Small intestine (tissue), 7 donors: ENCODE results near the gene DAPK1. TPM values are rescaled to one million over a fixed set of nuclear protein-coding genes. Genes with fewer than 3 reads are reported as not detected.
"Not testable (repeated sequence)": the region's sequence is repeated elsewhere in the genome, so short reads cannot be mapped to it uniquely, and the experiment has no call there.

Source experiments
- DNase-seq, 2 donors: peaks; one replicate each; pipeline versions ENCODE4 v3.0.0 to v3.0.0-alpha.2; 2013
- FAIRE-seq: peaks from 2 replicates; lab custom pipeline; 2012; peaks lifted over from hg19 to GRCh38; lab: Jason Lieb, UNC
- H3K27ac ChIP-seq, 3 donors: one replicate each; pipeline ENCODE4 v1.5.1; 2013; ENCODE audit warnings: low read length in 2 of 3, mild to moderate bottlenecking in 2 of 3, control low read depth in 1 of 3, inconsistent platforms in 1 of 3, low read depth in 1 of 3, moderate library complexity in 1 of 3
- H3K27me3 ChIP-seq, 3 donors: one replicate each; pipeline ENCODE4 v1.6.1; 2013; ENCODE audit warnings: low read length in 3 of 3, inconsistent platforms in 1 of 3; ENCODE audit not compliant: control insufficient read depth in 3 of 3, insufficient read depth in 3 of 3
- H3K36me3 ChIP-seq, 3 donors: one replicate each; pipeline ENCODE4 v1.6.1; 2013; ENCODE audit warnings: low read length in 3 of 3, inconsistent platforms in 1 of 3, low read depth in 1 of 3, mild to moderate bottlenecking in 1 of 3, moderate library complexity in 1 of 3; ENCODE audit not compliant: control insufficient read depth in 3 of 3, insufficient read depth in 2 of 3
- H3K4me1 ChIP-seq, 3 donors: one replicate each; pipeline ENCODE4 v1.6.1; 2013; ENCODE audit warnings: low read length in 2 of 3, inconsistent platforms in 1 of 3, low read depth in 1 of 3, mild to moderate bottlenecking in 1 of 3, moderate library complexity in 1 of 3; ENCODE audit not compliant: control insufficient read depth in 3 of 3, insufficient read depth in 2 of 3
- H3K4me3 ChIP-seq, 3 donors: one replicate each; pipeline ENCODE4 v1.5.1; 2013; ENCODE audit warnings: low read length in 3 of 3, control low read depth in 1 of 3, inconsistent platforms in 1 of 3, low read depth in 1 of 3, mild to moderate bottlenecking in 1 of 3, moderate library complexity in 1 of 3
- H3K9me3 ChIP-seq, 2 donors: one replicate each; pipeline ENCODE4 v1.6.1; 2013; ENCODE audit warnings: low read depth in 1 of 2, low read length in 1 of 2; ENCODE audit not compliant: control insufficient read depth in 2 of 2, insufficient read depth in 1 of 2
- WGBS, 3 donors: extraction: QIAGEN DNeasy Blood & Tissue Kit; methylation state at CpG; one replicate each; pipeline ENCODE4 v1.1.7; 2013; 5-methylcytosine and 5-hydroxymethylcytosine counted together
- polyA plus RNA-seq, 4 donors: library from polyadenylated mRNA; stranded (reverse) in 3 of 4; unstranded in 1 of 4; fragments of 200-250 nt in 3 of 4; fragments of 120-200 nt in 1 of 4; gene quantifications; one replicate each; pipeline versions ENCODE4 v1.2.1 to v1.2.3, GENCODE V29; 2013
- donor health status: healthy with polysubstance abuse.
- donor health status: control.
- donor health status: control.
- donor health status: Bipolar disorder and iron deficiency.
- donor health status: healthy.

DAPK1 gene
- polyA plus RNA-seq, 4 donors = 6.8 to 21.7 (median 9.6) TPM

- no peak for DNase-seq
- FAIRE-seq = no peak
- H3K4me3 ChIP-seq = no peak overlapping the region
- WGBS, 3 donors = 66 to 77% (median 68%) methylated on average over 7 of the region's 7 CpGs
- H3K27ac ChIP-seq = no peak overlapping the region
- H3K4me1 ChIP-seq = peaks cover 0 to 20% (median 0%) of the 10 kb centered on the region in 3 donors
- no peaks in the 10 kb centered on the region for H3K36me3 ChIP-seq
- no peaks in the 10 kb centered on the region for H3K9me3 ChIP-seq
- H3K27me3 ChIP-seq = peaks cover 0 to 15% (median 5%) of the 10 kb centered on the region in 3 donors
Measured at GRCh38 chr9:87500491-87501270, 3.0 kb downstream of the DAPK1 start.

GRCh38 chr9:87501271-87501656 lies 3.6 kb downstream of the DAPK1 start:
- not testable (repeated sequence) for H3K9me3 ChIP-seq, H3K27ac ChIP-seq, DNase-seq, H3K4me3 ChIP-seq, H3K36me3 ChIP-seq, FAIRE-seq
- H3K27me3 ChIP-seq = peaks cover 0 to 12% (median 5%) of the 10 kb centered on the region in 3 donors
- 91 to 93% (median 92%) methylated on average over 11 of the region's 11 CpGs for WGBS, 3 donors
- peaks cover 0 to 20% (median 0%) of the 10 kb centered on the region in 3 donors for H3K4me1 ChIP-seq

GRCh38 chr9:87501806-87502205 lies 4.1 kb downstream of the DAPK1 start:
- Histone ChIP-seq H3K4me1 (peaks cover 0 to 20% (median 0%) of the 10 kb centered on the region in 3 donors), H3K27ac (peak overlapping the region in 1 of 3 donors; percentile 12), H3K9me3 (no peaks in the 10 kb centered on the region), H3K36me3 (no peaks in the 10 kb centered on the region), H3K4me3 (no peak overlapping the region), H3K27me3 (peaks cover 0 to 11% (median 5%) of the 10 kb centered on the region in 3 donors)
- DNase-seq (peak in 1 of 2 donors; percentile 38), FAIRE-seq (no peak)
- WGBS, 3 donors = 6 to 61% (median 13%) methylated on average over 1 of the region's 1 CpG

DNA sequence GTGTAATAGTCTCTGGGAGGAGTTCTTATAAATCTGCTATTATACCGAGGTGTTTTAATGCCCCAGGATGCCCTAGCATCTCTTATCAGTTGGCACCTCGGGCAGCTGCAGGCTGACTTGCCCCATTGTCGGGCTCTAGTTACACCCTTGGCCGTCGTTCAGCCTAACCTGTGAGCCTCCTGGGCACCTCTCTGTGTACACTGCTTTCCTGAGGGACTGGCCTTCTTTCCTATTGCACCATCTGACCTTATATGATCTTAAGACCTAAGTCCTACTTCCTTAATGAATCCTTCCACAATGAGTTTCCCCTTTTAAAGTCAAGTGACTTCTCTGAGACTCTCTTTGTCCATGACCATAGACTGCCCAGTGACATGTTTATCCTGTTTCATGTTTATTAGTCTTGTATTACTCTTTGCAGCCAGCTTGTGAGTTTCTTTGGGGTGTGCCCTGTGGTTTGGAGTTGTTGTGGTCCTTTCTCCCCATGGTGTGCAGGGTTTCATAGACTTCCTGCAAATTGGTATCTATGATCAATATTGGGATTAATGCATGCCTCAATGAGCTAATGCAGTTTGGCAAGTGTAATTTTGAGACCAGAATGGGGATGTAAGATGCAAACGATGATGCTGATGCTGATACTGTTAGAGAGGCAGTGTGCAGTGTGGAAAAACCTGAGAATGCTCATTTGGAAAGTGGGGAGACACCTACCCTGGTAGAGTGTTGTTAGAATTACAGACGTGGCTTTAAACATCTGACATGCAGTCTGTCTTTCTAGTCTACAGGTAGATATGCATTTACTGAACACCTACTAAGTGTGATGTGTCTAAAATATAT lies 4.9 kb downstream of the DAPK1 start:
- Histone ChIP-seq H3K4me3 (no peak overlapping the region), H3K4me1 (peaks cover 0 to 15% (median 0%) of the 10 kb centered on the region in 3 donors), H3K36me3 (no peaks in the 10 kb centered on the region), H3K9me3 (no peaks in the 10 kb centered on the region), H3K27me3 (peaks cover 0 to 6% (median 4%) of the 10 kb centered on the region in 3 donors), H3K27ac (no peak overlapping the region)
- FAIRE-seq (no peak), DNase-seq (peak; percentile 55 to 70)
- 18 to 47% (median 21%) methylated on average over 7 of the region's 7 CpGs for WGBS, 3 donors

DNA sequence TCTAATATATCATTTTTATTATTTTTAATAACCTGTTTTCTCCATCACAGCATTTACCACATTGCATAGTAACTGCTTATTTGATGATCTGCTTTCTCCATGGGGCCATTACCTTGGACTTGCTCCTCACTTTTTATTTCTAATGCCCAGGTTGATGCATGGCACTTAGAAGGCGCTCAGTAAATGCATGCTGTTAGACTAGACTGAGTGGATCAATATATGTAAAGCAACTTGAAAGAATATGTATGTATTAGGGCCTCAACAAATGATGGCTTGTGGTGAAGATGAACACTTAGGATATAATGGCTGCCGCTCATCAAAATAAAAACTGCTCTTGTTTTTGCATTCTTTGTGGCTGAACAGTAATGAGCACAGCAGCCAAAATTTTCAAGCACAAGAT lies 5.8 kb downstream of the DAPK1 start:
- FAIRE-seq (no peak), DNase-seq (no peak)
- Histone ChIP-seq H3K9me3 (no peaks in the 10 kb centered on the region), H3K36me3 (no peaks in the 10 kb centered on the region), H3K27me3 (peaks cover 0 to 6% (median 4%) of the 10 kb centered on the region in 3 donors), H3K4me3 (no peak overlapping the region), H3K4me1 (peaks cover 0 to 15% (median 0%) of the 10 kb centered on the region in 3 donors), H3K27ac (no peak overlapping the region)
- 79 to 94% (median 87%) methylated on average over 2 of the region's 2 CpGs for WGBS, 3 donors

DNA sequence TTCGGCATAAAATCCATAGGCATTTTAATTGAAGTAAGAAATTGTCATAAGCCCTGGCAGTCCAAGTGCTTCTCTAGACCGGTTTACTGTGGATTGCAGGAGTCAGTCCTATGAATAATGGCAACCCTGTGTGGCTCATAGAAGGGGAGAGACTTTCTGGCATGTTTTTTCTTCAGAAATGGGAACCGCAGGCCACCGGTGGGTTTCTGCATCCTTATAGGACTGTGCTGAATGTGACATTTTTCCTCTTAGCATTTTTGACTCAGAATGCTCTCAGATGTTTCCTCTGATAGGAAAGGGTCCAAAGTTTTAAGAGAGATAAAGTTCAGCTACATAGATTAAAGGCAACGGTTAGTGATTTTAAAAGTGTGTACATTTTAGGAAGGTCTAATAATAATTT lies 6.3 kb downstream of the DAPK1 start:
- H3K4me1 ChIP-seq = peaks cover 0 to 15% (median 0%) of the 10 kb centered on the region in 3 donors
- 41 to 67% (median 61%) methylated on average over 5 of the region's 5 CpGs for WGBS, 3 donors
- no peak for DNase-seq

DNA sequence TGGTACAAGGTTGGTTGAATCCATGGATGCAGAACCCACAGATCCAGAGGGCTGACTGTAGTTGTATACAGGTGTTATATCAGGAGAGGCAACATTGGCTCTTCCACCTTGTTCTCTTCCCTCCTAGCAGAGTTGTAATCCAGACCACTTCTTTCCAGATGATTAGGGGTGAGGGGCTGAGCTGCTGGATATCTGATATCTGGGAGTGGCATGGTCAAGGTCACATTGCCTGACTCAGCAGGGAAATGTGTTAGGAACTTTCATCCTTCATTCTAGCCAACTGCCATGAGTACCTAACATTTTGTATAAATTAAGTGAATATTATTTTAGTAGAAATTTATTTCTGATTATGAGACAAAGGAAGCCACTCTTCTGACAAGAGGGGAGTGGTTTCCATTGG lies 7.3 kb downstream of the DAPK1 start:
- FAIRE-seq (no peak), DNase-seq (no peak)
- Histone ChIP-seq H3K9me3 (no peaks in the 10 kb centered on the region), H3K27me3 (no peaks in the 10 kb centered on the region), H3K36me3 (no peaks in the 10 kb centered on the region), H3K4me1 (peaks cover 0 to 15% (median 0%) of the 10 kb centered on the region in 3 donors), H3K4me3 (no peak overlapping the region), H3K27ac (no peak overlapping the region)

More for the DNA sequence above, 6.3 kb downstream of the DAPK1 start:
- Histone ChIP-seq H3K9me3 (no peaks in the 10 kb centered on the region), H3K27ac (no peak overlapping the region), H3K4me3 (no peak overlapping the region), H3K36me3 (no peaks in the 10 kb centered on the region), H3K27me3 (peaks cover 0 to 3% (median 2%) of the 10 kb centered on the region in 3 donors)
- FAIRE-seq = no peak

DNA sequence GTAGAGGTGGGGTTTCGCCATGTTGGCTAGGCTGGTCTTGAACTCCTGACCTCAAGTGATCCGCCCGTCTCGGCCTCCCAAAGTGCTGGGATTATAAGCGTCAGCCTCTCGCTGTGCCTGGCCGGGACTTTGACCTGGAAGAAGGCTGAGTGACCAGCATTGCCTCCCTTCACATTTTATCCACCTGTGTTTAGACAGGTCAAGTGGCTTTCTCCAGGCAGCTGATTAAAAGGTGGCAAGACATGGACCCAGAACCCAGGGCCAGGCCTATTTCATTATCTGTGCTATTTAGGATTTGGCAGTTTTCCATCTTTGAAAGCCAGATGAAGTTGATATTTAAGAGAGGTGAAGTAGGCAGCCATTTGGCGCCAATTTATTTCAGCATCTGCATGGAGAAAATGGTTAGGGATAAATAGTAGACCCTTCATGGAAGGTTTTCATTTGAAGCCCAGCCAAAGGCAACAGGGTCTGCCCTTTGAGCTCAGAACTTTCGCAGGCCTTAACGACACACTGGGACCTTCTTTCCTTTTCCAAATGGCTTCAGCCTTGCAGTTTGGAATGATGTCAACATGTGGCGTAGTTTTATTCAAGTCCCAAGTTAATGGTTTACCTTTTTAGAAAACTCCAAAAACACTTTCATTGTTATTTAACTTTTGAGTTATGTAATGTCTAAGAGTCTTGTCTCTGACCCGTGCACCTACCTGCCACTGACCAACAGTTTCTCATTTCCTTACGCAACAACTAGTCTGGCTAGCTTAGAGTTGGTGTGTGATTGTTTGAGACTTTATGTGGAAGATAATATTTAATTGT lies 8.4 kb downstream of the DAPK1 start:
- Histone ChIP-seq H3K9me3 (no peaks in the 10 kb centered on the region), H3K36me3 (peaks cover 0 to 2% (median 0%) of the 10 kb centered on the region in 3 donors), H3K4me3 (no peak overlapping the region), H3K27me3 (no peaks in the 10 kb centered on the region), H3K27ac (no peak overlapping the region), H3K4me1 (peaks cover 0 to 15% (median 0%) of the 10 kb centered on the region in 3 donors)
- 87 to 92% (median 88%) methylated on average over 13 of the region's 13 CpGs for WGBS, 3 donors
- no peak for FAIRE-seq
- DNase-seq = no peak
